ENCODE data around the gene PPP1R3F. TPM values are rescaled to one million over a fixed set of nuclear protein-coding genes. Genes with fewer than 3 reads are reported as not detected.

Gene PPP1R3F
- polyA plus RNA-seq, 3 donors from 2014 or later: 1.9 to 3.4 (median 2.1) TPM

GRCh38 chrX:49237060-49237459, 32.5 kb upstream of the PPP1R3F start:
- no peak for DNase-seq
- H3K27ac Mint-ChIP-seq: peak overlapping the region; percentile 37 to 86 (median 80)
- peaks cover 0 to 4% (median 0%) of the 10 kb centered on the region in 3 donors for H3K36me3 Mint-ChIP-seq
- H3K27me3 Mint-ChIP-seq (ENCODE audit: low read depth in 3 of 3): peaks cover 2 to 5% (median 2%) of the 10 kb centered on the region in 3 donors
- no peaks in the 10 kb centered on the region for H3K9me3 Mint-ChIP-seq
- H3K4me1 Mint-ChIP-seq: peaks cover 23% of the 10 kb centered on the region in 2 donors
- peak overlapping the region; percentile 62 to 95 (median 72) for H3K4me3 Mint-ChIP-seq

GRCh38 chrX:49238735-49239134, 30.9 kb upstream of the PPP1R3F start:
- H3K27ac Mint-ChIP-seq: no peak overlapping the region
- H3K27me3 Mint-ChIP-seq (ENCODE audit: low read depth in 3 of 3): peaks cover 2 to 5% (median 2%) of the 10 kb centered on the region in 3 donors
- H3K4me1 Mint-ChIP-seq: peaks cover 23% of the 10 kb centered on the region in 2 donors
- DNase-seq: no peak
- no peak overlapping the region for H3K4me3 Mint-ChIP-seq
- H3K36me3 Mint-ChIP-seq: peaks cover 0 to 4% (median 0%) of the 10 kb centered on the region in 3 donors
- no peaks in the 10 kb centered on the region for H3K9me3 Mint-ChIP-seq

GRCh38 chrX:49242545-49243066, 27.0 kb upstream of the PPP1R3F start:
- Mint-ChIP-seq H3K9me3 (no peaks in the 10 kb centered on the region), H3K27ac (no peak overlapping the region), H3K4me1 (peaks cover under 1 to 2% of the 10 kb centered on the region in 2 donors), H3K4me3 (no peak overlapping the region), H3K27me3 (ENCODE audit: low read depth in 3 of 3) (peaks cover 2 to 9% (median 3%) of the 10 kb centered on the region in 3 donors), H3K36me3 (peaks cover 0 to 14% (median 5%) of the 10 kb centered on the region in 3 donors)
- no peak for DNase-seq

GRCh38 chrX:49243166-49243565, 26.4 kb upstream of the PPP1R3F start:
- Mint-ChIP-seq H3K27me3 (ENCODE audit: low read depth in 3 of 3) (peaks cover 2 to 9% (median 3%) of the 10 kb centered on the region in 3 donors), H3K4me3 (no peak overlapping the region), H3K9me3 (no peaks in the 10 kb centered on the region), H3K27ac (no peak overlapping the region), H3K36me3 (peaks cover 0 to 14% (median 5%) of the 10 kb centered on the region in 3 donors), H3K4me1 (peaks cover 0 to 2% of the 10 kb centered on the region in 2 donors)
- no peak for DNase-seq

GRCh38 chrX:49244207-49244606, 25.4 kb upstream of the PPP1R3F start:
- peaks cover 0 to 14% (median 5%) of the 10 kb centered on the region in 3 donors for H3K36me3 Mint-ChIP-seq
- H3K27ac Mint-ChIP-seq: peak overlapping the region in 1 of 6 donors; percentile 13
- H3K4me3 Mint-ChIP-seq: no peak overlapping the region
- DNase-seq: no peak
- peaks cover 0 to 2% of the 10 kb centered on the region in 2 donors for H3K4me1 Mint-ChIP-seq
- no peaks in the 10 kb centered on the region for H3K9me3 Mint-ChIP-seq
- H3K27me3 Mint-ChIP-seq (ENCODE audit: low read depth in 3 of 3): peaks cover 2 to 9% (median 3%) of the 10 kb centered on the region in 3 donors

GRCh38 chrX:49246541-49246940, 23.1 kb upstream of the PPP1R3F start:
- Mint-ChIP-seq H3K27me3 (ENCODE audit: low read depth in 3 of 3) (peaks cover 0 to 8% (median 2%) of the 10 kb centered on the region in 3 donors), H3K9me3 (no peaks in the 10 kb centered on the region), H3K36me3 (peaks cover 0 to 14% (median 5%) of the 10 kb centered on the region in 3 donors), H3K4me1 (peaks cover 0 to 7% of the 10 kb centered on the region in 2 donors), H3K27ac (no peak overlapping the region), H3K4me3 (no peak overlapping the region)
- DNase-seq: no peak

- H3K27ac Mint-ChIP-seq: no peak overlapping the region
- DNase-seq: no peak
- no peaks in the 10 kb centered on the region for H3K9me3 Mint-ChIP-seq
- peaks cover 0 to 14% (median 5%) of the 10 kb centered on the region in 3 donors for H3K36me3 Mint-ChIP-seq
- H3K4me3 Mint-ChIP-seq: no peak overlapping the region
- H3K4me1 Mint-ChIP-seq: peaks cover 0 to 7% of the 10 kb centered on the region in 2 donors
- peaks cover 0 to 8% (median 2%) of the 10 kb centered on the region in 3 donors for H3K27me3 Mint-ChIP-seq (ENCODE audit: low read depth in 3 of 3)
Measured at GRCh38 chrX:49247346-49247745, 22.2 kb upstream of the PPP1R3F start.

- H3K36me3 Mint-ChIP-seq: peaks cover 0 to 14% (median 5%) of the 10 kb centered on the region in 3 donors
- H3K27ac Mint-ChIP-seq: peak overlapping the region in 1 of 6 donors; percentile 30
- no peak for DNase-seq
- no peak overlapping the region for H3K4me3 Mint-ChIP-seq
- H3K9me3 Mint-ChIP-seq: no peaks in the 10 kb centered on the region
- H3K27me3 Mint-ChIP-seq (ENCODE audit: low read depth in 3 of 3): peaks cover 0 to 8% (median 2%) of the 10 kb centered on the region in 3 donors
- peaks cover 0 to 7% of the 10 kb centered on the region in 2 donors for H3K4me1 Mint-ChIP-seq
Measured at GRCh38 chrX:49247916-49248811, 21.4 kb upstream of the PPP1R3F start.

GRCh38 chrX:49249071-49249470, 20.5 kb upstream of the PPP1R3F start:
- peaks cover 0 to 11% (median 3%) of the 10 kb centered on the region in 3 donors for H3K36me3 Mint-ChIP-seq

GRCh38 chrX:49249616-49250015, 20.0 kb upstream of the PPP1R3F start:
- H3K27ac Mint-ChIP-seq: no peak overlapping the region
- H3K4me1 Mint-ChIP-seq: peaks cover 0 to 7% of the 10 kb centered on the region in 2 donors
- H3K4me3 Mint-ChIP-seq: no peak overlapping the region
- no peaks in the 10 kb centered on the region for H3K9me3 Mint-ChIP-seq
- no peak for DNase-seq
- H3K27me3 Mint-ChIP-seq (ENCODE audit: low read depth in 3 of 3): peaks cover 0 to 4% (median 2%) of the 10 kb centered on the region in 3 donors
- H3K36me3 Mint-ChIP-seq: peaks cover 0 to 8% (median 0%) of the 10 kb centered on the region in 3 donors

More at GRCh38 chrX:49249071-49249470, 20.5 kb upstream of the PPP1R3F start:
- Mint-ChIP-seq H3K9me3 (no peaks in the 10 kb centered on the region), H3K27ac (no peak overlapping the region), H3K4me3 (no peak overlapping the region), H3K27me3 (ENCODE audit: low read depth in 3 of 3) (peaks cover 0 to 6% (median 2%) of the 10 kb centered on the region in 3 donors), H3K4me1 (peaks cover 0 to 7% of the 10 kb centered on the region in 2 donors)
- no peak for DNase-seq

- Mint-ChIP-seq H3K4me3 (peak overlapping the region in 2 of 5 donors; percentile 15 to 49), H3K27ac (no peak overlapping the region), H3K27me3 (ENCODE audit: low read depth in 3 of 3) (peaks cover 0 to 2% (median 2%) of the 10 kb centered on the region in 3 donors), H3K4me1 (peaks cover 0 to 7% of the 10 kb centered on the region in 2 donors), H3K9me3 (no peaks in the 10 kb centered on the region), H3K36me3 (peaks cover 0 to 4% (median 0%) of the 10 kb centered on the region in 3 donors)
- DNase-seq: no peak
Measured at GRCh38 chrX:49250066-49250465, 19.5 kb upstream of the PPP1R3F start.

GRCh38 chrX:49250578-49250977, 19.0 kb upstream of the PPP1R3F start:
- H3K36me3 Mint-ChIP-seq: peaks cover 0 to 3% (median 0%) of the 10 kb centered on the region in 3 donors
- H3K27me3 Mint-ChIP-seq (ENCODE audit: low read depth in 3 of 3): peaks cover 0 to 2% (median 2%) of the 10 kb centered on the region in 3 donors
- peak overlapping the region in 1 of 6 donors; percentile 61 for H3K27ac Mint-ChIP-seq
- no peak for DNase-seq
- H3K9me3 Mint-ChIP-seq: no peaks in the 10 kb centered on the region
- H3K4me3 Mint-ChIP-seq: peak overlapping the region in 1 of 5 donors; percentile 49
- H3K4me1 Mint-ChIP-seq: peaks cover 0 to 7% of the 10 kb centered on the region in 2 donors

GRCh38 chrX:49251325-49251724, 18.3 kb upstream of the PPP1R3F start:
- Mint-ChIP-seq H3K27me3 (ENCODE audit: low read depth in 3 of 3) (peaks cover 0 to 2% (median 2%) of the 10 kb centered on the region in 3 donors), H3K4me3 (no peak overlapping the region), H3K27ac (no peak overlapping the region), H3K36me3 (peaks cover 0 to under 1% (median 0%) of the 10 kb centered on the region in 3 donors), H3K4me1 (peaks cover 0 to 7% of the 10 kb centered on the region in 2 donors), H3K9me3 (no peaks in the 10 kb centered on the region)
- DNase-seq: no peak

GRCh38 chrX:49254639-49255038, 15.0 kb upstream of the PPP1R3F start:
- Mint-ChIP-seq H3K27me3 (ENCODE audit: low read depth in 3 of 3) (peaks cover 0 to 2% (median 0%) of the 10 kb centered on the region in 3 donors), H3K27ac (no peak overlapping the region), H3K9me3 (no peaks in the 10 kb centered on the region), H3K4me1 (peaks cover 0 to 16% of the 10 kb centered on the region in 2 donors), H3K36me3 (no peaks in the 10 kb centered on the region), H3K4me3 (no peak overlapping the region)
- no peak for DNase-seq
